KBM-7 (cell line): ENCODE data around the gene CACNA2D3.
"Not testable (repeated sequence)": the region's sequence is repeated elsewhere in the genome, so short reads cannot be mapped to it uniquely, and the experiment has no call there.

Source experiments
- DNase-seq: peaks from one replicate; pipeline ENCODE4 v3.0.0-alpha.2; 2015
- in situ Hi-C: fragments of 300-500 bp; cut with MboI; formaldehyde crosslinking; loops from 2 replicates; pipeline ENCODE4 v1.14.3; 2020; ENCODE audit warnings: low sequenced_read_pairs, low pct_unique_long_range_greater_than_20kb, mixed read lengths

The CACNA2D3 gene

DNA sequence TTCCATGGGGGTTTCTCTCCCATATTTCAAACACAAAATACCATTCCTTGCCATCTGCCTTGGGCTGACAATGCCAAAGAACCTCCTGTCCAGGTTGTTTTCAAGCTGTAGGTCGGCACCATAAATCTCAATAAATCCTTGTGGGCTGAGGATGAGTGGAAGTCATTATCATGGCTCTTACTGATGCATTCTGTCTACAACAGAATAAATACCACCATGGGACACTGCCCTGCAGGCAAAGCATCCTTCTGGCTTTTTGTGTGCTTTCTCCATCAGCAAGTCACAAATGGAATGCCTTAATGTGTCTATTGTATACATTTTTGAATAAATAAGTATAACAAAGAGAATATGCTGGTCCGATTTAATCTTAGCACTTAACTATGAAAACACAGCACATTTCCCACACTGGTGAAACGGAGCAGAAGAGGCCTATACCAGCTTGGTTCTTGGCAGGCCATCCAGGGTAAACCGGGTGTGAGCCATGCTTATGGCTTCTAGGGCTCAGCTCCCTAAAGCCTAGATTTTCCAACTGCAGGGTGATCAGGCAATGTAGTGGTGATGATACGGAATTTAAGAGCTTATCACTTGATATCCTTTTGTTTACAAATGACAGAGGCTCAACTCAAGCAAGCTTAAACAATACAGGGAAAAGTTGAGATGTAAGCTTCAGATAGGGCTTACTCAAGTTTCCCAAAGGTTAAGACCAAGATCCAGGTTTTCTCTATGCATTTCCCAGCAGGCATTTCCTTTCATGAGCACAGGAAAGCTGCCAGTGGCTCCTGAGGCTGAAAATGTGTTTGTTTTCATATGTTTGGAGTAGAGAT is 938.8 kb downstream of the CACNA2D3 start:
- in situ Hi-C loops: no loop called here
- DNase-seq: no peak

DNA sequence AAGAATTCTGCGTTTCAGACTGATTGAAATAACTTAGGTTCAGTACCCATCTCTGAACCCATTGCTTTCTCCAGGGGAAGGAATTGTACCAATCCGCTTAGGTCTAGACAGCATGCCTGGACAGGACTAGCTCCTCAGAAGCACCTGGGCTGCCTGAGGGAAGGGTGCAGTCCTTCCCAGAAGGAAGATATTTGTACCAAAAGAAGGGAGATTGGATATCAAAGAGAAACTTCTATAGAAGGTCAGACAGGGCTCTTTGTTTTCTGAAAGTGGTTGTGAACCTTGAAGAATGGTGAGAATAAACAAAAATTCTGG is 939.3 kb downstream of the CACNA2D3 start:
- no peak for DNase-seq
- in situ Hi-C loops: no loop called here

DNA sequence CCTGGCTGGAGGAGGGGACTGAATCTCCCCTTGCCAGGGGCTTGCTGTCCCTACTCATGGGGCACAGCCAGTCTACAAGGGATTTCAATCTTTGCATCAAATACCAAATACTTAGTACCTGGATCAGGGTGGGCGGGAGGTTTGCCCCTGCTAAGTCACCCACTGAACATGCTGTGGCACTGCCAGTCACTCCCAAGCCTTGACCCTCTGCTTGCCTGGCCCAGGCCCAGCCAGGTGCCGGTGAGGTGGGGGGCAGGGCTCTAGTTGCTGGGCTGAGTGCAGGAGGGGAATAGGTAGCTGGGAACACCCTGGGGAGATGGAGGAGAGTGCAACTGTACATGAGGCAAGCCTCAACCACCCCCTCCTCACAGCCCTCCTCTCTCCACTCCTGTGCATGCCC is 941.8 kb downstream of the CACNA2D3 start:
- in situ Hi-C loops: no loop called here
- DNase-seq: no peak

DNA sequence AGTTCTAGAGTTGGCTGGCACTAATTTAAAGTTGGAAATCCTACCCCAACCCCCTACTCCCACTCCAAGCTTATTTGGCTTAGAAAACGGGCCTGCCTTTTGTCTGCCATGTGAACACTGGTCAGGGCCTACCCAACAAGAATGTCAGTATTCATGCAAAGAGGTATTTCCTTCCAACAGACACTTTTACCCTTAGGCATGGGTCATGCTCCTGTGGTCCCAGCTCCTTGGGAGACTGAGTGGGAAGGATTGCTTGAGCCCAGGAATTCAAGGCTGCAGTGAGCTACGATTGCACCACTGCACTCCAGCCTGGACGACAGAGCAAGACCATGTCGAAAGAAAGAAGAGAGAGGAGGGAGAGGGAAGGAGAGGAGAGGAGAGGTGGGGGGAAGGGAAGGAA is 943.0 kb downstream of the CACNA2D3 start:
- in situ Hi-C loops: no loop called here
- no peak for DNase-seq

DNA sequence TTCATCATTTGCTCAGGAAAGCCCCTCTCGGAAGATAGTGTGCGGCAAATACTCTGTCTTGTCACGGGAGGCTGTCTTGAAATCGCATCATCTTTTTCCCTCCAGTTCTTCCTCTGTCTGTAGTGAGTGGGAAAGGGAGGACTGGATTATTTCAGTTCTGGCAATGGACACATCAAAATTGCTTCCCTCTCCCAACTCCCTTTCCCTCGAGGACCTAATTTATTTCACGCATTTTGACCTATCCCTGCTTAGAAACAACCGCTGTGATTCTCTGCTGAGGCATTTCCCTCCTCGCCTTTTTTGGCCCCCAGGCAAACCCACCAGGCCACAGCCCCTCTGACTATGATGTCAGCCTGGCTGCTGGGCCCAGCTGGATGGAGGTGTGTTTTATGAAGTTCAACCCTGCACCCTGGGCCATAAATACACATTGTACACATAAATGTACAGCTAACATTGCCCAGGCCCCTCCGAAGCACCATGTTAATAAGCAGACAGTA is 944.2 kb downstream of the CACNA2D3 start:
- in situ Hi-C loops: no loop called here
- no peak for DNase-seq

DNA sequence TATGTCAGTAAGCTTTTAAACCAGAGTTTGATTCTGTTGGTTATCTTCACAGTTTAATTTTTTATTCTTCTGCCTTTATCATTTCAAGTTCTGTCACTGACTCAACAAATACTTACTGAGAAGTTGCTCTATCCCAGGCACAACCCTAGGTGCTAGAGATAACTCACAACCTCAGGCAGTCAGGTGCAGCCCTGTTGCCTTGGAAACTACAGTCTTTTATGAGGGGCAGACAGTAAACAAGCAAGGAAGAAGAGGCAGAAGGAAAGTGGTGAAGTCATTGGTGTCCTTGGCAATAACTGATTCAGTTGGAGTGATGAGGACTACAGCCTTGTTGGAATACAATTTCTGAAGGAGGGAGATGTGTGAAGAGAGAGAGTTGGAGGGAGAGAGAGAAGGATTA is 947.6 kb downstream of the CACNA2D3 start:
- DNase-seq: no peak
- in situ Hi-C loops: no loop called here

DNA sequence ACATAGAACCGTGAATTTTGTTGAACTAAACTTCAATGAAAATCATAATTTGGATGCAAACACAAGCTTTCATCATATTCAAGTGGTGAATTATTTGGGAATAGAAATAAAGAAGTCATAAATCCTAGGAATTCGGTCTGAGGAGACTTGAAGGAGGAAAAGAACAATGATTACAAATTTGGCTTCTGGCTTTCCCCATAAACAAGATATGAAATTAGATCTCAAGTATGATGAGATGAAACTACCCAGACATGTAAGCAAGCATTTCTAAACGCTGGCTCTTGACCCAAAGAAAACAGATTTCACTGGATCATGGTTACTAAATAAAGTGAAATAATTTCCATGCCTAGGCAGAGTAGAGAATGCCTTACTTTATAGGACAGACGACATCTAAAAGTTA is 952.4 kb downstream of the CACNA2D3 start:
- in situ Hi-C loops: no loop called here

DNA sequence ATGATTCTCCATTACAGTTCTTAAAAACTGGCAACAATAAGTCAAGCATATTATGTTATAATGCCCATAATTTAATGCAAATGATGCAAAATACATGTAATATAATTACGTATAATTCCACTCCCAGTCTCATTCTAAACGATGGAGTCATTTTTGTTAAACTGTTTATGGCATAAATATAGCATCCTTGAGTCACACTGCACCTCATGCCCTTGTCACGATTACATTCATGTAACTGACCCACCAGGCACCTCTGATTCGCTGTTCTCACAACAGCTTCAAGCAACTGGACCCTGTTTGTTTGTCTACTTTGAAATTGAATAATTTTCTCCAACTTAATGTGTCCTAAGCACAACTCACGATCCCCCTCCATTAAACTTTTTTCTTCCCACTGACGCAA is 953.5 kb downstream of the CACNA2D3 start:
- DNase-seq: no peak
- in situ Hi-C loops: no loop called here

More for the DNA sequence above, 952.4 kb downstream of the CACNA2D3 start:
- DNase-seq: no peak

DNA sequence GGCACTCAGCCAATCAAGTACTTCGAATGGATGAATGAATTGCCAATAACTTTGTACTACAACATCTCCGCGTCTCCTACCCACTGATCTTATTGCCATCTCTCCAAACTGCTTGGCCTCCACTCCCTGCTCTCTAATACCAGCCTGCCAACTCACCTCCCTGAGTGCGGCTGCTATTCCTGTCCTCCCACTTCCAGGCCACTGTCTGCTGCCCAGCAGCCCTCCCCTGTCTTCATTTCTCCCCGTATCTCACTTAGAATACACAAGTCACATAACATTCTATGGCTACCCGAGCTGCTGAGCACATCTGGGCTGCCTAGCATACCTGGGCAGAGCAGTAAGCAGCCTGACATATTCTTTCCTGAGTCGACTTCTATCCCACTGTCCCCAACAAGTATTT is 955.4 kb downstream of the CACNA2D3 start:
- no peak for DNase-seq
- in situ Hi-C loops: no loop called here

DNA sequence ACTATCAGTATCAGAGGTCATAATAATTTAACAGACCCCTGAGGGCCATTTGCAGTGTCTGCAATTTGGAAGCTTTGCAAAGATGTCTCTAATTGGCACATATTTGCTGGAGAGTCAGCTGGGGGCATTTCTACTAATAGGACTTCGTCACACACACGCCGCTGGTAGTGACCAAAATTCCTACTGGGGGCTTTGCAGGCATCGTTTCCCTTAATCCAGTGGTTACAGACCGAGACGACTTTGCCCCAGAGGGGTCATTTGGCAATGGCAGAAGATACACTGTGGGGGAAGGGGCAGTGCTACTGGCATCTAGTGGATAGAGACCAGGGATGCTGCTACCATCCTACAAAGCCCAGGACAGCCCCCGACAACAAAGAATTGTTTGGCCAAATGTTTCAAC is 956.5 kb downstream of the CACNA2D3 start:
- DNase-seq: no peak
- in situ Hi-C loops: no loop called here

DNA sequence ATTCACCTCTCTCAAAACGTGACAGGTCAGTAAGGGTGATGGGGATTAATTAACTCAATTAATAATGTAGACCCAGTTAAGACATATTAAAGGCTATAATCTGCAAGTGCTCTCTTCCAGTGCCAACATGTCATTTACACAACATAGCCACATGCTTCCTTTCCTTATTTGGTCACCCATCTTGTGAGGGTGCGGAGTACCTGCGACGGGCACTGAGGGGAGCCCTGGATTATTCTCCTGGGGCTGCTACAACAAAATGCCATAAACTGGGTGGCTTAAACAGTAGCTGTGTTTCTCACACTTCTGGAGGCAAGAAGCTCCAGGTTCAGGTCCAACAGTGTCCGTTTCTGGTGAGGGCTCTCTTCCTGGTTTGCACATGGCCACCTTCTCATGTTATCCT is 962.9 kb downstream of the CACNA2D3 start:
- in situ Hi-C loops: no loop called here
- no peak for DNase-seq

DNA sequence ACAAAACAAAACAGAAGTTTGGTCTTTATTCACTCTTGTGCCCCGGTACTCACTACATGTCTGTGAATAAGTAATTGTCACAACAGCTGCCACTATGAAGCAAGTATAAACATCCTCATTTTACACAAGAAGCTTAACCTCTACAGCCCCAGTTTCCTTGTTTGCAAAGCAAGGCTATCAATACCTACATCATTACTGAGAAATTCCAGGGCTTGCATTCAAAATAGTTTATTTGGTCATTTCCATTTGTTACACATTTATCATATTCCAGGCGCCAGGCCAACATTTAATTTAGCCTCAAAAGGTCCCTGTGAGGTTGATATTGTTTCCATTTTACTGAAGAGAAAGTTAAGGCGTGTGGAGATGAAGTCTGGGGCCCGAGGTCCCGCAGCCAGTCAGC is 966.9 kb downstream of the CACNA2D3 start:
- in situ Hi-C loops: no loop called here
- no peak for DNase-seq

DNA sequence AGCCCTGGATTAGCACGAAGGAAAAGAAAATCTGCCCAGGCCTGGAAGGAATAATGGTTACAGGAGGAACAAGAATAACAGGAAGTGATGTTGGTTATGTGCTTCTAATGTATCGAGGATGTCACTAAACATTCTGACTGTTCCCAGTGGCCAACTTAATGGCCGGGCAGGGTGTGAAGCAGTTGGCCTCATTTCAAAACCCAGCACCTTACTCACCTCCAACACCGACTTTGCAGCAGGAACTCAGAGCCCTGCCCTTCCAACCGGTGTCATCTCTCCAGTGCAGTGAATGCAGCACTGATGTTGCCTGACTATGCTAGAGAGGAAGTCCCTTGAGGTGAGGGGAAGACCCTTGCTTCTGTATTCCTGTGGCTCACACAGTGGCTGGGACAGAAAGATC is 967.9 kb downstream of the CACNA2D3 start:
- no peak for DNase-seq
- in situ Hi-C loops: no loop called here

DNA sequence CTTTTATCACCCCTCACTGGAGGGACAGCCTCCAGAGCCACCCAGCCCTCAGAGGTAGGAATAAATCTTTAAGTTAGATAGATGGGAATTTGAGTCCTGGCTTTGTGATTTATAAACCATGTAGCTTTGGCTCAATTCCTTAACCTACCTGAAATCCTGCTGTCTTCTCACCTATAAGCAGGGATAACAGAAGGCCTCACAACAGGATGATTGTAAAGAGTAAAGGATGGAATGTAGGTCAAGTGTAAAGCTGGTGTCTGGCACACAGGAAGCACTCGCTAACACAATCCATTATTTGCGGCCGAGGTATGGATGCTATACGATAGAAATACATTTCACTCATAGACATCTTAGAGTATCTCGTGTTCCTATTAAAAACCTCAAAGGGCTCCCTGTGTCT is 968.4 kb downstream of the CACNA2D3 start:
- in situ Hi-C loops: no loop called here
- DNase-seq: no peak

DNA sequence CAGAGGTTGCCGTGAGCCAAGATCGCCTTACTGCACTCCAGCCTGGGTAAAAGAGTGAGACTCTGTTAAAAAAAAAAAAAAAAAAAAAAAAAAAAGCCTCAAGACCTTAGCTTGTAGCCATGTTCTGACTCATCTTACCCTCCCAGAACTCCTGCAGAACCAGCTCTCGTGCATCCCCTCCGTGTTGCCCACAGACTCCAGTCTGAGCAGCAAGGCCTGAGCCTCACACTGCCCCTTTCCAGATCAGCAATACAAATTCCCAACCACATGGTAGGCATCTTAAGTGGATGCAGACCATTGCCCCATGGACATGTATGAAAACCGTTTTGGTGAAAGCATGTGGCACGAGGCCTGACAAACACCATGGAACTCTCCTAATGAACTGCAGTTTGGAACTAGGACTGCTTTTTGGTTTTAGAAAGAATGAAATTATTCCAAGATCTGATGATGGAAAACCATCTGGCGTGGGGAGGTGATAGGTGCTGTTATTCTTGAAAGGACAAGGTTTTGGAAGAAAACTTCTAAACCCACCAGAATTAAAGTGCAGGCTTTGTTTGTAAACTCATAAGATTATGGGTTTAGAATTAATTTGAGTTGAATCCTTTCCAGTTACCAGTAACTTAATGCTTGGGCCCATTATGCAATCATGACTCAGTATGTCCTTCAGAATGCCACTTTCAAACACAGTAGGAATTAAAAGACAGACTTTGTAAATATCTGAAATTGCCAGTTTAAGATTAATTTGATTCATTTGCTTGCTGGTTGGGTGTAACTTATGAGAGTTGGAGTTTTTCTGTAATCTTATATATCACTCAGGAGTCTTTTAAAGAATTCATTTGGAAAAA is 969.3 kb downstream of the CACNA2D3 start:
- in situ Hi-C loops: no loop called here
- no peak for DNase-seq

DNA sequence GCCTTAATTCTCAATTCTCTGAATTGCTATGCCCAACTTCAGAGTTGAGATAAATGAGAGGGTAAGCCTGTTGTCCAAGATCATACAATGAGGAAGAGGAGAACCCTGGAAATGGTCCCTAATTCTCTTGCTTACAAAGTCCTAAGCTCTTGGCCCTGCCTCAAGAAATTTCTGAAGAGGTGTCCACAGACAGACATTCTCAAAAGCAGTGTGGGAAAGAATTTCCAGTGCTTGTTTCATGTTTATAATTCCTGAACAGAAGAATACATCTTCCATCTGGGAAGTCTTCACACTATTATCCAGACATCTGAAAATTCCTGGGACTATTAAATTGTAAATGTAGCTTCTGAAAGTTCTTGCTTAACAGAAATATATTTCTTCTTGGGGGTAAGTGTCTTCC is 972.3 kb downstream of the CACNA2D3 start:
- in situ Hi-C loops: no loop called here
- no peak for DNase-seq

DNA sequence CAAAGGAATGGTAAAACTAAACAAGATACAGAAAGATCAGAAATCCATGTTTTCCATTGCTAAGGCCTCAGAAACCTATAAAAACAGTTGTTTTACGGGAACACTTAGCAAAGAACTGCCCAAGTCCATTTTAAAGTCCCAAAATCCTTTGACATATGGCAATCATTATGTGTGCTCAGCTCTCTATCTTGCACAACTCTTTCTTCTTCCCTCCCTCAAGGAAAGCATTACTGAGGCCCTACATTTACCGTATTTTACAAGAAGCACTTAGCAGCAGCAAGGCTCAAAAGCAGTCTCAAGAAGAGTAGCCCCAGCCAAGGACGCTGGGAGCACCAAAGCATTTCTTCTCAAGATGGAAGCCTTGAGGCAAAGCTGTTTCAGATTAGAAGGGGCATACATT is 975.1 kb downstream of the CACNA2D3 start:
- no peak for DNase-seq
- in situ Hi-C loops: no loop called here

DNA sequence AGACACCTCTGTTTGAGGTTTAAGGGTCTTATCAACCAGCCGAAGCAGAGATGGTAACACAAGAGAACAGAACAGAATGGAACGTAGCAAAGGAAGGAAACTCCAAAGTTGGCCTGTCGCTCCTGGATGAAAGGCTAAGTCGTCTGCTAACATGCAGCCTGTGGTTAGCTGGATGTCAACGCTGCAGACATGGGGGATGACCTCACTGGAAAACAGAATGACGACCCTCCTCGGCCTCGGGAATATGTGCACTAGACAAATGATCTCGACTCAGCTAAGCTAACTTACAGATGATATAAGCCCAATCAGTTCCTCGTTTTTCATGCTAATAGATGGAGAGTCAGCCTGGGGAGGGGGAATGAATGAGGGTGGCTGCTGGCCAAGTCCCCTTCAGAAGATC is 983.3 kb downstream of the CACNA2D3 start:
- in situ Hi-C loops: no loop called here
- DNase-seq: no peak

DNA sequence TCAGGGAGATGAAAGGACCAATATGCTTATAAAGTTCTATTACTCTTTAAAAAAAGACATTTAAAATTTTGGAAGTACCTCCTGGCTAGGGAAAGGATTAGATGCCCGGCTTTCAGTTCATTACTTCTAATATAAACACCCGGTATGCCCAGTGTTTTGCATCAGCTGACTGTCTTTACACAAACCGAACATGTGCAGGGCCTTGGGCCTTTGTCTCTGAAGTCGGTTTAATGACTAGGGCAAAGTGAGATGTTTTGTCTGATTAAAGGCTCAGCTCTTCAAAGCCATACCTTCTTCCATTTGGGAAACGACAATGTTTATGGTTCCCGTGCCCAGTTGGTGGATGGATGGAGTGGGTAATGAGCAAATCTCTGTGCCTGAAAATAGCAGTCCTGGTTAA is 984.8 kb downstream of the CACNA2D3 start:
- in situ Hi-C loops: no loop called here
- no peak for DNase-seq

DNA sequence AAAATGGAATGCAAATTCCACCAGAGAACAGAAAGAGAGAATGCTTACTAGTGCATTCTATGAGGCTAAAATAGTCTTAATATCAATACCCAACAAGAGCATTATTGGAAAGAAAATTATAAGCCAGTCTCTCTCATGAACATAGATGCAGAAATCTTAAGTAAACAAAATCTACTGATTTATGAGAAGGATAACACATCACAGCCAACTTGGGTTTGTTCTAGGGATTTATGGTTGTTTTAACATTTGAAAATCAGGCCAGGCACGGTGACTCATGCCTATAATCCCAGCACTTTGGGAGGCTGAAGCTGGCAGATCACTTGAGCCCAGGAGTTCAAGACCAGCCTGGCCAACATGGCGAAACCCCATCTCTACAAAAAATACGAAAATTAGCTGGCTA is 989.6 kb downstream of the CACNA2D3 start:
- in situ Hi-C loops: not testable (repeated sequence)

DNA sequence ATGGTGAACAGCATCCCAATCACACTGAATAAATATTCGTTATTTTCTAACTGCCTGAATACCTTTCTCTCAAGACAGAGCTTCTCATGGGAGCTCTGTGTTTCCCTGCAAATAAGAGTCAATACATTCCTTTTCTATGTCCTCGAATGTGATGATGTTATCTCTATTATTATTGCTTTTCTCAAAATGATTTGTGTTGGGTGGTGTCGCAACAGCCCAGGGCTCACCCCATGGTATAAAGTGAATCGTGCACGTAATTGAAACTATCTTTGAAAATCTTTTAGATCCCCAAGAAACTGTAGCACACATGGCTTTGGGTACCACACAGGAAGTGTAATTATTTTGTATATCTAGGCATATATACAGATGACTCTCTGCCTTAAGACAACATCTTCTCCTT is 996.1 kb downstream of the CACNA2D3 start:
- in situ Hi-C loops: no loop called here
- no peak for DNase-seq

More for the DNA sequence above, 989.6 kb downstream of the CACNA2D3 start:
- DNase-seq: not testable (repeated sequence)
